ENCODE data around the gene IPO5.
"Not testable (repeated sequence)": the region's sequence is repeated elsewhere in the genome, so short reads cannot be mapped to it uniquely, and the experiment has no call there.

Gene IPO5

DNA sequence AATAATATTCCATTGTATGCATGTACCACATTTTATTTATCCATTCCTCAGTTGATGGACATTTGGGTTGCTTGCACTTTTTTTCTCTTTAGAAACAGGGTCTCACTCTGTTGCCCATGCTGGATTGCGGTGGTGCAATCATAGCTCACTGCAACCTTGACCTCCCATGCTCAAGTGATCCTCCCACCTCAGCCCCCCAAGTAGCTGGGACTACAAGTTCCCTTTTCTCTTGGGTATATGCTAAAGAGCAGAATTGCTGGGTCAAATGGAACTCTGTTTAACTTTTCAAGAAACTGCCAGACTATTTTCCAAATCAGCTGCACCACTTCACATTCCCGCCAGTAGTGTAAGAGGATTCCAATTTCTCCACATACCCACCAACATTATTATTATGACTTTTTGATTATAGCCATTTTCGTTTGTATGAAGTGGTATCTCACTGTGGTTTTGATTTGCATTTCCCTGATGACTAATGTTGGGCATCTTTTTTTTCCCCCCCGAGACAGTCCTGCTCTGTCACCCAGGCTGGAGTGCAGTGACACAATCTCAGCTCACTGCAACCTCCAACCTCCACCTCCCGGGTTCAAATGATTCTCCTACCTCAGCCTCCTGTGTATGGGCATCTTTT is 7.6 kb upstream of the IPO5 start:
- POLR2A ChIA-PET, result no interaction called here
- CTCF ChIA-PET, result no interaction called here
- TF ChIP-seq, protein P1, sequence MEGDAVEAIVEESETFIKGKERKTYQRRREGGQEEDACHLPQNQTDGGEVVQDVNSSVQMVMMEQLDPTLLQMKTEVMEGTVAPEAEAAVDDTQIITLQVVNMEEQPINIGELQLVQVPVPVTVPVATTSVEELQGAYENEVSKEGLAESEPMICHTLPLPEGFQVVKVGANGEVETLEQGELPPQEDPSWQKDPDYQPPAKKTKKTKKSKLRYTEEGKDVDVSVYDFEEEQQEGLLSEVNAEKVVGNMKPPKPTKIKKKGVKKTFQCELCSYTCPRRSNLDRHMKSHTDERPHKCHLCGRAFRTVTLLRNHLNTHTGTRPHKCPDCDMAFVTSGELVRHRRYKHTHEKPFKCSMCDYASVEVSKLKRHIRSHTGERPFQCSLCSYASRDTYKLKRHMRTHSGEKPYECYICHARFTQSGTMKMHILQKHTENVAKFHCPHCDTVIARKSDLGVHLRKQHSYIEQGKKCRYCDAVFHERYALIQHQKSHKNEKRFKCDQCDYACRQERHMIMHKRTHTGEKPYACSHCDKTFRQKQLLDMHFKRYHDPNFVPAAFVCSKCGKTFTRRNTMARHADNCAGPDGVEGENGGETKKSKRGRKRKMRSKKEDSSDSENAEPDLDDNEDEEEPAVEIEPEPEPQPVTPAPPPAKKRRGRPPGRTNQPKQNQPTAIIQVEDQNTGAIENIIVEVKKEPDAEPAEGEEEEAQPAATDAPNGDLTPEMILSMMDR (IDR thresholded peaks at IDR 0.05; ENCODE audit: control extremely low read depth, extremely low read depth, low read depth, missing control alignments), result no peak
- no peak for DNase-seq (ENCODE audit: extremely low spot score)

DNA sequence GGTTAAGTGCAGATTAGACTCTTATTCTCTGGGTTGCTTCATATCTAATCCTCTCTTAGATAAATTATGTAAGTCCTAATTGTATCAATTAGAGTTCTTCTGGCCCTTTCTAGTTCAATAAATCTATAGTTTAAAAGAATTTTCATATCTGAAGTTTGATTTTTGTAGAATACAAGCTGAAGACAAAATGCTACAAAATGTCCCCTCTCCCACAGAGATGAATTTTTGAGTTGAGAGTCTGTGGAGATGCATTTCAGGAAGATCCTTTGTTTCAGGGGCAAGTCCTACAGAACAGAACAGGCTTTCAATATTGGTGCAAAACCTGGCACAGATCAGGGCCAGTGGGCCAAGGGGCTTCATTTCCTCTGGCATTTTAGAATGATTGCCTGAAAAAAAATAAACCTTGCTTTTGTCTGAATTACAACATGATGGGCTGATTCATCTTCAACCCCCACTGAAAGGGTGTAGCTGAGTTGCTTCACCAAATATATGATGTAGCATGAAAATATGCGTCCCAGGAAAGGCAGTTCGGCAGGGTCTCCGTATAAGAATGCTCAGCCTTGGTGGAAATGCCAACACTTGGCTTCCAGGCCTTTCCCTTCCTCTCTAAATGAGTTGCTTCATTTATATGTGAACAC is 6.4 kb upstream of the IPO5 start:
- CTCF ChIA-PET, result no interaction called here
- DNase-seq (ENCODE audit: extremely low spot score), result no peak
- TF ChIP-seq, protein P1 (IDR thresholded peaks at IDR 0.05; ENCODE audit: control extremely low read depth, extremely low read depth, low read depth, missing control alignments), result no peak

DNA sequence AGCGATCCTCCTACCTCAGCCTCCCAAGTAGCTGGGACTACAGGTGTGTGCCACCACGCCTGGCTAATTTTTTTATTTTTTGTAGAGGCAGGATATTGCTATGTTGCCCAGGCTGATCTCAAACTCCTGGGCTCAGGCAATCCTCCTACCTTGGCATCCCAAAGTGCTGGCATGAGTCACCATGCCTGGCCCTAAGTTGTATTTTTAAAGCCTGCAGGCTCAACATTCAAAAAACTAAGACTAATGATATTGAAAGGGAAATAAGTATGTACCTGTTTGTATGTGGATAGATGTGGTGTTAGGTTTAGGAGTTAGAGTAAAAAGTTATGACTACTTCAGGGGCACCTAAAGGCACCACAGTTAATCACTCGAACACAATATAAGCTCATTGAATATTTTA is 5.4 kb upstream of the IPO5 start:
- CTCF ChIA-PET, result no interaction called here
- no peak for DNase-seq (ENCODE audit: extremely low spot score)
- TF ChIP-seq, protein P1 (IDR thresholded peaks at IDR 0.05; ENCODE audit: control extremely low read depth, extremely low read depth, low read depth, missing control alignments), result no peak
- POLR2A ChIA-PET, result interaction anchor here (0.7 kb wide), 1 partner anchor 270 kb away, joined by 7 read pairs; no protein-coding TSS in a partner anchor

More for the DNA sequence above, 6.4 kb upstream of the IPO5 start:
- POLR2A ChIA-PET, result interaction anchor here (0.7 kb wide), 1 partner anchor 271 kb away, joined by 7 read pairs; no protein-coding TSS in a partner anchor

DNA sequence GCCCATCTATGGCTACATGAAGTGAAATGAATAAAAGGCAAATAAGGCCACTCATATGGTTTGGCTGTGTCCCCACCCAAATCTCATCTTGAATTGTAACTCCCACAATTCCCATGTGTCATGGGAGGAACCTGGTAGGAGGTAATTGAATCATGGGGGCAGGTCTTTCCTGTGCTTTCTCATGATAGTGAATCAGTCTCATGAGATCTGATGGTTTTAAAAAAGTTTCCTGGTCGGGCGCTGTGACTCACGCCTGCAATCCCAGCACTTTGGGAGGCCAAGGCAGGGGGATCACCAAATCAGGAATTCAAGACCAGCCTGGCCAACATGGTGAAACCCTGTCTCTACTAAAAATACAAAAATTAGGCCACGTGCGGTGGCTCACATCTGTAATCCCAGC is 4.2 kb upstream of the IPO5 start:
- CTCF ChIA-PET; POLR2A ChIA-PET; DNase-seq (ENCODE audit: extremely low spot score): not testable (repeated sequence)

DNA sequence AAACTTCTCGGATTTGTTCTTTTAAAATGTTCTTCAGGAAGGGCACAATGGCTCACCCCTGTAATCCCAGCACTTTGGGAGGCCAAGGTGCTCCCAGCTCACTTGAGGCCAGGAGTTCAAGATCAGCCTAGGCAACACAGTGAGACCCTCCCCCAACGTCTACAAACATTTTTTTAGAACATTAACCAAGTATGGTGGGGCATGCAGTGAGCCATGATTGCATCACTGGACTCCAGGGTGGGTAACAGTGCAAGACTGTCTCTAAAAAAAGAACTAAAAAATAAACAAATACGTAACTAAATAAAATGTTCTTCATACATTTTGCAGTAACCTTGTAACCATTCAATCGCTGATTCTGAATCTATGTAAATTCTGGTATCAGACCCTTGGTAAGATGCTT is 2.1 kb upstream of the IPO5 start:
- no peak for DNase-seq (ENCODE audit: extremely low spot score)
- POLR2A ChIA-PET, result no interaction called here
- CTCF ChIA-PET, result no interaction called here
- TF ChIP-seq, protein P1 (IDR thresholded peaks at IDR 0.05; ENCODE audit: control extremely low read depth, extremely low read depth, low read depth, missing control alignments), result no peak

DNA sequence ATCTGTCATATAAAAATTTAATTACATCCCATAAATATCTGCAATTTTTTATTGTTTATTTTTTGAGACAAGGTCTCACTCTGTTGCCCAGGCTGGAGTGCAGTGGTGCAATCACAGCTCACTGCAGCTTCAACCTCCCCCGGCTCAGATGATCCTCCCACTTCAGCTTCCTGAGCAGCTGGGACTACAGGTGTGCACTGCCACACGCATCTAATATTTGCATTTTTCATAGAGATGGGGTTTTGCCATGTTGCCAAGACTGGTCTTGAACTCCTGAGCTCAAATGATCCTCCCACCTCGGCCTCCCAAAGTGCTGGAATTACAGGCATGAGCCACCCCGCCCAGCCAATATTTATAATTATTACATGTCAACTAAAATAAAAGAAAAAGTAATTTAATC is 644 bp upstream of the IPO5 start:
- DNase-seq (ENCODE audit: extremely low spot score); POLR2A ChIA-PET: not testable (repeated sequence)
- CTCF ChIA-PET, result interaction anchor here (0.6 kb wide), 1 partner anchor 106 kb away, joined by 3 read pairs; no protein-coding TSS in a partner anchor

DNA sequence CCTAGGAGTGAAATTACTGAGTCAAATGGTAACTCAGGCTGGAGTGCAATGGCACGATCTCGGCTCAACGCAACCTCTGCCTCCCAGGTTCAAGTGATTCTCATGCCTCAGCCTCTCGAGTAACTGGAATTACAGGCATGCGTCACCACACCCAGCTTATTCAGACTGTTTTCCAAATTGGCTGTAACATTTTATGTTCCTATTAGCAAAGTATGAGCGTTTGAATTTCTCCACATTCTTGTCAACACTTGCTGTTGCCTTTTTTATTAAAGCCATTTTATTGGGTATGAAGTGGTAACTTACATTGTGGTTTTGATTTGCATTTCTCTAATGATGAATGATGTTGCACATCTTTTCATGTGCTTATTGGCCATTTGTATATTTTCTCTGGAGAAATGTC is 7.9 kb downstream of the IPO5 start:
- TF ChIP-seq, protein P1 (IDR thresholded peaks at IDR 0.05; ENCODE audit: control extremely low read depth, extremely low read depth, low read depth, missing control alignments), result no peak
- no peak for DNase-seq (ENCODE audit: extremely low spot score)
- ChIA-PET CTCF (no interaction called here), POLR2A (no interaction called here)
